IPS-18a (cell line): Measurements from ENCODE around the gene BAZ2A.
"Not testable (repeated sequence)": the region's sequence is repeated elsewhere in the genome, so short reads cannot be mapped to it uniquely, and the experiment has no call there.

Experiments
- H3K27ac ChIP-seq: one replicate; pipeline ENCODE4 v1.5.1; 2013; ENCODE audit warnings: low read length
- H3K27me3 ChIP-seq: one replicate; pipeline ENCODE4 v1.6.1; 2013; ENCODE audit warnings: mild to moderate bottlenecking, low read length; ENCODE audit not compliant: control insufficient read depth, insufficient read depth
- H3K36me3 ChIP-seq: one replicate; pipeline ENCODE4 v1.6.1; 2013; ENCODE audit warnings: low read depth, low read length; ENCODE audit not compliant: control insufficient read depth
- H3K4me1 ChIP-seq: one replicate; pipeline ENCODE4 v1.6.1; 2013; ENCODE audit warnings: low read depth, low read length; ENCODE audit not compliant: control insufficient read depth
- H3K4me3 ChIP-seq: one replicate; pipeline ENCODE4 v1.5.1; 2013; ENCODE audit warnings: low read length
- H3K9ac ChIP-seq: one replicate; pipeline ENCODE4 v1.6.1; 2013; ENCODE audit warnings: mild to moderate bottlenecking, low read length, moderate library complexity
- H3K9me3 ChIP-seq: one replicate; pipeline ENCODE4 v1.6.1; 2013; ENCODE audit warnings: low read depth, low read length; ENCODE audit not compliant: control insufficient read depth

BAZ2A gene

DNA sequence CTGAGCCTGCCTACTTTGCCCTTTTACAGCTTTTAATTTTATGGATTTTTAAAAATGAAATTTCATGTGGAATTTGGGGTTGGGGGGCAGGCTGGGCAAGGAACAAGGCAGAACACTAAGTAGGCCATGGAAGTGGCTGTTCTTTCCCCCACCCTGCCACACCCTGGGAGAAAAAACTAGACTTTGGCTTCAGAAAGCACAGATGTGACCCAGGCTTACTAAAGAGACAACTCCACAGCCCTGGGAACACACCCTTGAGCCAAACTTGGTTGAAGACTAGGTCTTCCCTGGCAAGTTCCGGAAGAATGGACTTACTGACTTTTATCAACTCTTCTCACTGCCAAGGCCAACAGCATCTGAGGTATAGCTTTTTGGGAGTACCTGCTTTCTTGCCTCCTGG, 40.3 kb downstream of the BAZ2A start:
- no peak overlapping the region for H3K9ac ChIP-seq
- no peaks in the 10 kb centered on the region for H3K27me3 ChIP-seq
- H3K4me3 ChIP-seq: no peak overlapping the region
- H3K9me3 ChIP-seq: no peaks in the 10 kb centered on the region
- no peaks in the 10 kb centered on the region for H3K36me3 ChIP-seq
- peaks cover 18% of the 10 kb centered on the region for H3K4me1 ChIP-seq
- H3K27ac ChIP-seq: no peak overlapping the region

DNA sequence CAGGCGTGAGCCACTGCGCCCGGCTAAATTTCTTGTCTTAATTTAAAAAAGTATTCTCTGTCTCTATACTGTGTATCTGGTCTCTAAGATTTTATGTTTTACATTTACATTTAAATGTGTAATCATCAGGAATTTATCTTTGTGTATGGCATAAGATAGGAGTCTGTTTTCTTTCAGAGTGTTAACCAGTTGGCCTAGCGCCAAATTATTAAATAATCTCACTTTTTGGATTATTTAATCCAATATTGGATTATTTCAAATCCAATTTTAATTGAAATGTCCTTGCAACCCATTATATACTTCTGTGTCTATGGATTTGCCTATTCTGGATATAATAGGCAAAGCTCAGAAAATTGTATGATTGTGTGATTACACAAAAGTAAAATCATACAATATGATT, 45.0 kb downstream of the BAZ2A start:
- no peak overlapping the region for H3K9ac ChIP-seq
- no peaks in the 10 kb centered on the region for H3K36me3 ChIP-seq
- peaks cover 12% of the 10 kb centered on the region for H3K4me1 ChIP-seq
- H3K4me3 ChIP-seq: no peak overlapping the region
- H3K27ac ChIP-seq: no peak overlapping the region
- H3K9me3 ChIP-seq: no peaks in the 10 kb centered on the region
- H3K27me3 ChIP-seq: no peaks in the 10 kb centered on the region

DNA sequence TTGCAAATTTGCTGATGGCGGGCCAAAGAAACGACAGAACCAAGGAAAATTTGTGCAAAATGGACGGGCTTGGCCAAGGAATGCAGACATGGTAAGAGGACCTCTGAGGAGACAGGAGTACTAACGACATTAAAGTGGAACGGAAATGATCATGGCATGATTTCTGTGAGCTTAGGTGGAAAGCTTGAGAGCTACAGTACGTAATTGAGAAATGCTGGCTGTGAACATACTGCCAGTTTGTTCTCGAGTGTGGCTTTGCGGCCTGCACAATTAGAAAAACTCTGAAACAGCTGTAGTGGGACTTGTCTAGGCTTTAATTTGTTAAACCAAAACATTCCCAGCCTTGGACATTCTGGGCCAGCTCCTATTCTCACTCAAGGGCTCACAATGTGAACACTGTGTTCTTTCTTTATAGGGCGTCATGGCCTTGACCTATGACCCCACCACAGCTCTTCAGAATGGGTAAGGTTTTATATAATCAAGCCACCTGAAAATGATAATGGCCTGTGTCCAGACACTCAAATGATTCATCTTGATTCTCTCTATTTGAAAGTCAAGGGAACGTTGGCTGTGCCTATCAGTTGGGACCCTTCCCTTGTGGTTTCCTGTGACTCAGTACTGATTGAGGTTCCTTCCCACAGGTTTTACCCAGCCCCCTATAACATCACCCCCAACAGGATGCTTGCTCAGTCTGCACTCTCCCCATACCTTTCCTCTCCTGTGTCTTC, 48.5 kb downstream of the BAZ2A start:
- no peak overlapping the region for H3K27ac ChIP-seq
- no peaks in the 10 kb centered on the region for H3K4me1 ChIP-seq
- H3K9ac ChIP-seq: no peak overlapping the region
- H3K4me3 ChIP-seq: no peak overlapping the region
- no peaks in the 10 kb centered on the region for H3K9me3 ChIP-seq
- no peaks in the 10 kb centered on the region for H3K27me3 ChIP-seq
- no peaks in the 10 kb centered on the region for H3K36me3 ChIP-seq

DNA sequence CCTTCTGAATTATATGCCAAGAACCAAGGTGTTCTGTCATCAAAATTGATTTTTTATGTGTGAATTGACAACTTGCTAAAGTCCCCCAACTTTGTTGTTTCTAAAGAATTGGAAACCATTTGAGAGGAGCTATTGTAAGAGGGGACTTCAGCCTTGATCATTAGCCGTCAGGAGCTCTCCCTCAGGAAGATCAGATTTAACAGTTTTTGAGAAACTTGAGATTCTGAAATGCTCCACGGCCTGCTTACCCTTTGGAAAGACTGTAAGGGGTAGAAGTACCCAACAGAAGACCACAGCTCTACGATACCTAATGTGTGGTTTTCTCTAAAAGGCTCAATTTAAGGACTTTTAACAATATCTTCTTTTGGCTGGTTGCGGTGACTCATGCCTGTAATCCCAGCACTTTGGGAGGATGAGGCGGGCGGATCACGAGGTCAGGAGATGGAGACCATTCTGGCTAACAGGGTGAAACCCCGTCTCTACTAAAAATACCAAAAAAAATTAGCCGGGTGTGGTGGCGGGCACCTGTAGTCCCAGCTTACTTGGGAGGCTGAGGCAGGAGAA, 51.1 kb downstream of the BAZ2A start:
- H3K4me3 ChIP-seq: no peak overlapping the region
- no peak overlapping the region for H3K27ac ChIP-seq
- no peaks in the 10 kb centered on the region for H3K36me3 ChIP-seq
- no peaks in the 10 kb centered on the region for H3K9me3 ChIP-seq
- no peak overlapping the region for H3K9ac ChIP-seq
- H3K4me1 ChIP-seq: no peaks in the 10 kb centered on the region
- H3K27me3 ChIP-seq: no peaks in the 10 kb centered on the region

DNA sequence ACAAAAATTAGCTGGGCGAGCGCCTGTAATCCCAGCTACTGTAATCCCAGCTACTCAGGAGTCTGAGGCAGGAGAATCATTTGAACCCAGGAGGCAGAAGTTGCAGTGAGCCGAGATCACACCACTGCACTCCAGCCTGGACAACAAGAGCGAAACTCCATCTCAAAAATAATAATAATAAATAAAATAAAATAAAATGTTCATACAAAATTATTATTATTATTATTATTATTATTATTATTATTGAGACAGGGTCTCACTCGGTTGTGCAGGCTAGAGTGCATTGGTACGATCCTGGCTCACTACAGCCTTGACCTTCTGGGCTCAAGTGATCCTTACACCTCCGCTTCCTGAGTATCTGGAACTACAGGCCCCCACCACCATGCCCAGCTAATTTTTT, 52.9 kb downstream of the BAZ2A start:
- not testable (repeated sequence) for H3K4me1 ChIP-seq, H3K27ac ChIP-seq, H3K27me3 ChIP-seq, H3K9ac ChIP-seq, H3K4me3 ChIP-seq, H3K36me3 ChIP-seq, H3K9me3 ChIP-seq

DNA sequence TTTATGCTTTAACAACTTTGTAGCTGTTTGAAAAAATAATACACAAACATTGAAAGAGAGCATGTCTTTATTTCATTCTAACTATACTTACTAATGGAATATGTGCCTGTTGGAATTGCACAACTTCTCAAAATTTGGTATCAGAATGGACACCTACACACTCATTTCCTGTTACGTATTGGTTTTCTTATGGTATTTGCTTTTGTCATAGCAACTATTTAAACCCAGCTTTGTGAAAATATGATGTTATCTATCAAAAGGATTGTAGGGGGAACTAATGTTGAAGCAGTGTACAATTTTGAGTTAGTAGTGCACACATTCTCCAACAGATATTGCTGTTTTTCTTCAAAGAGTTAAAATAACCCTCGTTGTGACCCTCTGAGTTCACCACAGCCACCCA, 55.9 kb downstream of the BAZ2A start:
- Histone ChIP-seq H3K36me3 (no peaks in the 10 kb centered on the region), H3K4me3 (no peak overlapping the region), H3K9me3 (no peaks in the 10 kb centered on the region), H3K9ac (no peak overlapping the region), H3K4me1 (no peaks in the 10 kb centered on the region), H3K27me3 (no peaks in the 10 kb centered on the region), H3K27ac (no peak overlapping the region)

DNA sequence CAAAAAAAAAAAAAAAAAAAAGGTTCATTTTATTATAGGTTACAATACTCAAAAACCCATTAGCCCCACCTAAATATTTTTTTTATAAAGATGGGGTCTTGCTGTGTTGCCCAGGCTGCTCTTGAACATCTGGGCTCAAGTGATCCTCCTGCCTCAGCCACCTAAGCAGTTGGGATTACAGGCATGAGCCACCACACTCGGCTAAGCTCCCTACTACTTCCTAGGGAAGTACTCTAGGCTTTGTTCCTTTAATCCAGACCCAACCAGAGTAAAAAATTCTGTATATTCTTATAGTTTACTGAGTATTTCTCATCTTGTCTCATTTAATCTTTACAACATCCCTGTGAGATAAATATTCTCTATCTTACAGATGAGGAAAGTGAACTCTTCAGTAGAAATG, 57.8 kb downstream of the BAZ2A start:
- no peak overlapping the region for H3K4me3 ChIP-seq
- no peaks in the 10 kb centered on the region for H3K4me1 ChIP-seq
- H3K27ac ChIP-seq: no peak overlapping the region
- no peak overlapping the region for H3K9ac ChIP-seq
- H3K36me3 ChIP-seq: no peaks in the 10 kb centered on the region
- no peaks in the 10 kb centered on the region for H3K9me3 ChIP-seq
- H3K27me3 ChIP-seq: no peaks in the 10 kb centered on the region

DNA sequence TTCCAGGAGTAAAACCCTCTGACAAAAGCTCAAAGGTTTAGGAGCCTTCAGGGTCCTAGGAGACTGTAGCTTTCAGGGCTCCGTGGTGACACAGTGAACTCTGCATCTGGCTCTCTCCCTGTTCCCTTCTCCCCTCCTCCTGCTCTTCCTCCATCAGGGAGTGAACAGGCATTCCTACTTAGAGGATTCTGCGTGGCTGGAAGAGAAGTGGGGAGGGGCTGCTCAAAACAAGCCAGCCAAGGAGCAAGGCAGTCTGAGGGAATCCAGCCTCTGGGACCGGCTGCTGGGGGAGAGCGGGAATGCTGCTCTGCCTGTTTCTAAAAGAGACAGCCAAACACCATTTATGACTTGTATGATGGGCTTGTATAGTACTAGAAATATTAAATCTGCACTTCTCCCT, 59.0 kb downstream of the BAZ2A start:
- Histone ChIP-seq H3K9me3 (no peaks in the 10 kb centered on the region), H3K9ac (no peak overlapping the region), H3K4me3 (no peak overlapping the region), H3K36me3 (no peaks in the 10 kb centered on the region), H3K27me3 (no peaks in the 10 kb centered on the region), H3K4me1 (no peaks in the 10 kb centered on the region), H3K27ac (no peak overlapping the region)

DNA sequence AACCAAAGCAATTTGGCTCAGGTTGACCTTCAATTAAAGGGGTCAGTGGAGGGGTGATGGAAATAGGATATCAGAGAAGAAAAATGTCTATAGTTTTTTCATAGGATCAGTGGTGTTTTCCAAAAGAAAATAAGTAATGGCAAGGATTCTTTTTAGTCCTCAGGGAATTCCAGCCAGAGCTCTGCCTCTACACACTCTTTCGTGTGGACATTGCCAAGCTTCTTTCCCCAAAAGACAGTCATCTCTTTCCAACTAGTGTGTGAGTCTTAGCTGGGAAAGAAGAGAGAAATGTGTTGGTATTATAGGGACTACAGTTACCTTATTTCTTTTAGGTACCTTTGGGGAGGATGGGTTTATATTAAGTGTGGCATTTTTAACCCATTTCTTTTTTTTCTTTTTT, 62.0 kb downstream of the BAZ2A start:
- Histone ChIP-seq H3K4me1 (peaks cover 9% of the 10 kb centered on the region), H3K36me3 (no peaks in the 10 kb centered on the region), H3K27ac (no peak overlapping the region)

DNA sequence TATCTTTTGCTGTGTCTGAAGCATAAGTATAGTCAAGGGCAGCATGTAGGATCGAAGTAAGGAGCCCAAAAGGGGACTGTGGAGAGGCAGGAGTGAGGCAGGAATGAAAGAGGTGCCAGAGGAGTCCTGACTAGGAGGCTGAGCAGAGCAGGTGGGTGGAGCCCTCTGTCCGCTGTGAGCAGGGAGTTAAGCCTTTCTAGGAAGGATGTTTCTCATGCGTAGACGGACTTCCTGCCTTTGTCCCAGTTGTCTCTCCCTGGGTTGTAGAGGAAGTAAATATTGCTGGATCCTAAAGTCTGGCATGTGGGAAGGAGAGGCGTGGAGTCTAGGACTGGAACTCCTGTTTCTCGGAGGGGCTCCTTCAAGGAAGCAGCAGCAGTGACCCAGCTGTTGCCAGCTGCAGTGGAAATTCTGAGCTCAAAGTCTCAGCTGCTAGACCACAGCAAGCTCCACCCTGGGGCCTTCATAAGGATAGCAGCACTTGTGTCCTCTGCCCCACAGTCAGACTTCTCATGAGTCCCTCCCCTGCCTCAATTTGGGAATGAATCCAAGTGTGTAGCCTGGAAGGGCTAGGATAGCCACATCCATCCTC, 64.5 kb downstream of the BAZ2A start:
- Histone ChIP-seq H3K9me3 (no peaks in the 10 kb centered on the region), H3K27me3 (no peaks in the 10 kb centered on the region), H3K36me3 (no peaks in the 10 kb centered on the region), H3K4me3 (no peak overlapping the region), H3K4me1 (peaks cover 9% of the 10 kb centered on the region), H3K27ac (no peak overlapping the region), H3K9ac (no peak overlapping the region)

More for the DNA sequence above, 62.0 kb downstream of the BAZ2A start:
- Histone ChIP-seq H3K9me3 (no peaks in the 10 kb centered on the region), H3K9ac (no peak overlapping the region), H3K4me3 (no peak overlapping the region), H3K27me3 (no peaks in the 10 kb centered on the region)

DNA sequence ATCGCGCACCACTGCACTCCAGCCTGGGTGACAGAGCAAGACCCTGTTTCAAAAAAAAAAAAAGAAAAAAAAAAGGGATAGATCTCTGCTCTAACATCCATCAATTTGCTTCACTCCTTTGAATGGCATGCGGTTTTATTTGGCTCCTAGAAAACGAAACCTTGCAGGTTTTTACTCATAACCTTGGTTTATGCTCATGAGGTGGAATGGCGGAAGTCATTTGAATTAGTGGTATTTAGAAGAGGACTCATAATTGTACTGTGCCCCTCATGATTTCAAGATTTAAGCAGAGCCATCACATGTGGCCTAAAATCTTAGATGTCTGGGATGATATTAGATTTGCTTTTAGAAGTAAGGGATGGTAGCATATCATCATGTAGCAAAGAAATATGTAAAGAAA, 79.1 kb downstream of the BAZ2A start:
- Histone ChIP-seq H3K36me3 (no peaks in the 10 kb centered on the region), H3K4me3 (no peak overlapping the region), H3K4me1 (no peaks in the 10 kb centered on the region), H3K9ac (no peak overlapping the region), H3K9me3 (no peaks in the 10 kb centered on the region), H3K27ac (no peak overlapping the region), H3K27me3 (no peaks in the 10 kb centered on the region)

DNA sequence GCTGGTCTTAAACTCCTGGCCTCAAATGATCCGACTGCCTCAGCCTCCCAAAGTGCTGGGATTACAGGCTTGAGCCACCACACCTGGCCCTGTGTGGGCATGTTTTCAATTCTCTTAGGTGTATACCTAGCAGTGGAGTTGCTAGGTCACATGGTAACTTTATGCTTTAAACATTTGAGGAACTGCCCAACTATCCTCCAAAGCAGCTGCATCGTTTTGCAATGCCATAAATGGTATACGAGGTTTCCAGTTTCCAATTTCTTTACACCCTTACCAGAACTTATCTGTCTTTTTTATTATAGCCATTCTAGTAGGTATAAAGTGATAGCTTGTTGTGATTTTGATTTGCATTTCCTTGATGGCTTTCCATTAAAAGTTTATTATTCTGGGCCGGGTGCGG, 83.4 kb downstream of the BAZ2A start:
- Histone ChIP-seq H3K27me3 (no peaks in the 10 kb centered on the region), H3K9ac (no peak overlapping the region), H3K4me3 (no peak overlapping the region), H3K4me1 (no peaks in the 10 kb centered on the region), H3K9me3 (no peaks in the 10 kb centered on the region), H3K36me3 (no peaks in the 10 kb centered on the region), H3K27ac (no peak overlapping the region)
